ENCODE results near the gene MSANTD2. TPM values are rescaled to one million over a fixed set of nuclear protein-coding genes. Genes with fewer than 3 reads are reported as not detected.
A peak's percentile ranks its signal among the peaks of the same experiment; 100 is the strongest.
"Not testable (repeated sequence)": the region's sequence is repeated elsewhere in the genome, so short reads cannot be mapped to it uniquely, and the experiment has no call there.

MSANTD2 gene
- total RNA-seq, 1 donor: 4.0 TPM

GRCh38 chr11:124778281-124778680, 21.9 kb downstream of the MSANTD2 start:
- DNase-seq (ENCODE audit: low read depth in 2 of 3, low spot score in 2 of 3): no peak

GRCh38 chr11:124776865-124777645, 23.2 kb downstream of the MSANTD2 start:
- peak in 1 of 3 donors; percentile 31 for DNase-seq (ENCODE audit: low read depth in 2 of 3, low spot score in 2 of 3)

- DNase-seq (ENCODE audit: low read depth in 2 of 3, low spot score in 2 of 3): not testable (repeated sequence)
Measured at GRCh38 chr11:124770959-124771358, 29.2 kb downstream of the MSANTD2 start.

GRCh38 chr11:124769806-124770774, 30.1 kb downstream of the MSANTD2 start:
- DNase-seq (ENCODE audit: low read depth in 2 of 3, low spot score in 2 of 3): no peak

- DNase-seq (ENCODE audit: low read depth in 2 of 3, low spot score in 2 of 3): no peak
Measured at GRCh38 chr11:124768914-124769313, 31.3 kb downstream of the MSANTD2 start.

GRCh38 chr11:124766156-124766555, 34.0 kb downstream of the MSANTD2 start:
- DNase-seq (ENCODE audit: low read depth in 2 of 3, low spot score in 2 of 3): no peak

- DNase-seq (ENCODE audit: low read depth in 2 of 3, low spot score in 2 of 3): peak in 2 of 3 donors; percentile 82
Measured at GRCh38 chr11:124763156-124763947, 36.9 kb downstream of the MSANTD2 start.

GRCh38 chr11:124762624-124763155, 37.5 kb downstream of the MSANTD2 start:
- DNase-seq (ENCODE audit: low read depth in 2 of 3, low spot score in 2 of 3): no peak

GRCh38 chr11:124762105-124762623, 38.0 kb downstream of the MSANTD2 start, which contains the start of gene ESAM:
Gene ESAM, minus strand, starts transcription at chr11:124762290. Its CDS starts 136 bp downstream, at chr11:124762154.
- peak in 2 of 3 donors; percentile 55 to 57 for DNase-seq (ENCODE audit: low read depth in 2 of 3, low spot score in 2 of 3)

GRCh38 chr11:124761301-124762104, 38.7 kb downstream of the MSANTD2 start:
- no peak for DNase-seq (ENCODE audit: low read depth in 2 of 3, low spot score in 2 of 3)

GRCh38 chr11:124760806-124761205, 39.4 kb downstream of the MSANTD2 start:
- no peak for DNase-seq (ENCODE audit: low read depth in 2 of 3, low spot score in 2 of 3)

- peak in 1 of 3 donors; percentile 39 for DNase-seq (ENCODE audit: low read depth in 2 of 3, low spot score in 2 of 3)
Measured at GRCh38 chr11:124760205-124760652, 40.0 kb downstream of the MSANTD2 start.

GRCh38 chr11:124759266-124760204, 40.7 kb downstream of the MSANTD2 start:
- peak in 2 of 3 donors; percentile 31 to 51 for DNase-seq (ENCODE audit: low read depth in 2 of 3, low spot score in 2 of 3)

- DNase-seq (ENCODE audit: low read depth in 2 of 3, low spot score in 2 of 3): peak in 2 of 3 donors; percentile 86 to 91
Measured at GRCh38 chr11:124758355-124759265, 41.6 kb downstream of the MSANTD2 start.

GRCh38 chr11:124757320-124757719, 42.9 kb downstream of the MSANTD2 start:
- no peak for DNase-seq (ENCODE audit: low read depth in 2 of 3, low spot score in 2 of 3)

- no peak for DNase-seq (ENCODE audit: low read depth in 2 of 3, low spot score in 2 of 3)
Measured at GRCh38 chr11:124756753-124757227, 43.4 kb downstream of the MSANTD2 start.
